ENCODE data around the gene STXBP2. TPM values are rescaled to one million over a fixed set of nuclear protein-coding genes. Genes with fewer than 3 reads are reported as not detected.

Gene STXBP2
- total RNA-seq (51.9 and 58.6 TPM in 2 replicates), polyA plus RNA-seq (142 and 150 TPM in 2 replicates)

GRCh38 chr19:7636691-7637373 lies at the start of gene STXBP2:
TSS of gene STXBP2 (plus strand) at chr19:7637110. CDS start at chr19:7637150, 40 bp downstream.
- Histone ChIP-seq H3K9me3 (ENCODE audit: low read depth) (no peaks in the 10 kb centered on the region), H2AFZ (peak within 1 kb of the TSS; percentile 82), H3K4me1 (ENCODE audit: insufficient read depth) (peaks cover 4% of the 10 kb centered on the region), H3K4me3 (peak within 1 kb of the TSS; percentile 75), H3K79me2 (peaks cover 15% of the 10 kb centered on the region), H3K27ac (peak within 1 kb of the TSS; percentile 98), H3K27me3 (no peaks in the 10 kb centered on the region), H3K36me3 (replicated peaks; ENCODE audit: insufficient read depth, low read depth) (no peaks in the 10 kb centered on the region), H3K9me2 (replicated peaks; ENCODE audit: insufficient read depth) (no peaks in the 10 kb centered on the region), H4K20me1 (ENCODE audit: insufficient read depth, poor library complexity, severe bottlenecking) (no peaks in the 10 kb centered on the region), H3K4me2 (peak within 1 kb of the TSS; percentile 80)
- 25% methylated on average over 26 of the region's 61 CpGs for WGBS (ENCODE audit: low lambda C conversion rate, missing lambda C conversion rate)
- TF ChIP-seq EZH2 (IDR thresholded peaks at IDR 0.05; ENCODE audit: borderline replicate concordance) (no peak), CTCF (IDR thresholded peaks at IDR 0.05; ENCODE audit: poor library complexity) (no peak), EZH2phosphoT487 (IDR thresholded peaks at IDR 0.05; ENCODE audit: low read depth, severe bottlenecking, unreplicated experiment) (no peak)
- DNase-seq (ENCODE audit: low spot score): peak; percentile 94

- 89% methylated on average over 7 of the region's 7 CpGs for WGBS (ENCODE audit: low lambda C conversion rate, missing lambda C conversion rate)
- Histone ChIP-seq H3K79me2 (no peaks in the 10 kb centered on the region), H3K9me2 (replicated peaks; ENCODE audit: insufficient read depth) (no peaks in the 10 kb centered on the region), H3K9me3 (ENCODE audit: low read depth) (no peaks in the 10 kb centered on the region), H3K27me3 (no peaks in the 10 kb centered on the region), H3K4me1 (ENCODE audit: insufficient read depth) (no peaks in the 10 kb centered on the region), H3K27ac (no peak overlapping the region), H3K36me3 (replicated peaks; ENCODE audit: insufficient read depth, low read depth) (no peaks in the 10 kb centered on the region), H3K4me3 (no peak overlapping the region), H2AFZ (no peak overlapping the region), H3K4me2 (no peak overlapping the region), H4K20me1 (ENCODE audit: insufficient read depth, poor library complexity, severe bottlenecking) (no peaks in the 10 kb centered on the region)
- DNase-seq (ENCODE audit: low spot score): no peak
- no peak for TF ChIP-seq EZH2 (IDR thresholded peaks at IDR 0.05; ENCODE audit: borderline replicate concordance)
- TF ChIP-seq EZH2phosphoT487 (IDR thresholded peaks at IDR 0.05; ENCODE audit: low read depth, severe bottlenecking, unreplicated experiment): no peak
- TF ChIP-seq CTCF (IDR thresholded peaks at IDR 0.05; ENCODE audit: poor library complexity): no peak
These were observed 47.1 kb upstream of the STXBP2 start for GRCh38 chr19:7589822-7590221.

- no peaks in the 10 kb centered on the region for H3K9me3 ChIP-seq (ENCODE audit: low read depth)
- H2AFZ ChIP-seq: no peak overlapping the region
- H3K4me3 ChIP-seq: no peak overlapping the region
- H3K27me3 ChIP-seq: no peaks in the 10 kb centered on the region
- 67% methylated on average over 6 of the region's 8 CpGs for WGBS (ENCODE audit: low lambda C conversion rate, missing lambda C conversion rate)
- no peaks in the 10 kb centered on the region for H4K20me1 ChIP-seq (ENCODE audit: insufficient read depth, poor library complexity, severe bottlenecking)
- no peaks in the 10 kb centered on the region for H3K36me3 ChIP-seq (replicated peaks; ENCODE audit: insufficient read depth, low read depth)
- H3K4me2 ChIP-seq: no peak overlapping the region
- DNase-seq (ENCODE audit: low spot score): no peak
- H3K4me1 ChIP-seq (ENCODE audit: insufficient read depth): no peaks in the 10 kb centered on the region
- TF ChIP-seq EZH2 (IDR thresholded peaks at IDR 0.05; ENCODE audit: borderline replicate concordance) (no peak), EZH2phosphoT487 (IDR thresholded peaks at IDR 0.05; ENCODE audit: low read depth, severe bottlenecking, unreplicated experiment) (no peak), CTCF (IDR thresholded peaks at IDR 0.05; ENCODE audit: poor library complexity) (no peak)
- no peak overlapping the region for H3K27ac ChIP-seq
- no peaks in the 10 kb centered on the region for H3K79me2 ChIP-seq
- no peaks in the 10 kb centered on the region for H3K9me2 ChIP-seq (replicated peaks; ENCODE audit: insufficient read depth)
These were observed 46.7 kb upstream of the STXBP2 start for GRCh38 chr19:7590256-7590655.
